HL-60 (cell line): ENCODE data around the gene FYN.

Experiments
- DNase-seq, 2 experiments: peaks; one replicate each; pipeline ENCODE4 v3.0.0-alpha.2; 2010 to 2020; ENCODE audit warnings: low read depth in 1 of 2, low spot score in 1 of 2
- H3K27ac ChIP-seq: fragments of 250-450 bp; sonication (Bioruptor Pico); replicated peaks from 2 replicates; pipeline ENCODE4 v1.5.1; 2020; ENCODE audit warnings: mild to moderate bottlenecking, moderate library complexity
- H3K27me3 ChIP-seq: fragments of 250-450 bp; sonication (Bioruptor Pico); 2 replicates; pipeline ENCODE4 v1.5.1; 2021; ENCODE audit warnings: mild to moderate bottlenecking, moderate library complexity; ENCODE audit not compliant: insufficient read depth, poor library complexity, severe bottlenecking
- H3K4me3 ChIP-seq: replicated peaks from 2 replicates; pipeline ENCODE4 v1.5.1; 2011; ENCODE audit warnings: mild to moderate bottlenecking, control low read depth, low read length; ENCODE audit not compliant: insufficient read depth
- GABPA ChIP-seq: IDR thresholded peaks from 2 replicates; pipeline ENCODE4 v1.6.1; 2012; ENCODE audit warnings: low read depth
- POLR2AphosphoS5 ChIP-seq: IDR thresholded peaks from 2 replicates; pipeline ENCODE4 v1.6.1; 2012; ENCODE audit warnings: low read depth
- SPI1 ChIP-seq: IDR thresholded peaks from 2 replicates; pipeline ENCODE4 v1.6.1; 2012; ENCODE audit warnings: low read depth, mild to moderate bottlenecking, borderline replicate concordance
- TF ChIP-seq, protein P1 (sequence below): IDR thresholded peaks from one replicate; pipeline ENCODE4 v1.5.1; 2011; ENCODE audit warnings: low read length, control low read depth, inconsistent platforms; ENCODE audit not compliant: insufficient read depth
- TF ChIP-seq, protein P2 (sequence below): IDR thresholded peaks from 2 replicates; pipeline ENCODE4 v1.6.1; 2012; ENCODE audit warnings: low read depth; ENCODE audit not compliant: insufficient replicate concordance

FYN gene

DNA sequence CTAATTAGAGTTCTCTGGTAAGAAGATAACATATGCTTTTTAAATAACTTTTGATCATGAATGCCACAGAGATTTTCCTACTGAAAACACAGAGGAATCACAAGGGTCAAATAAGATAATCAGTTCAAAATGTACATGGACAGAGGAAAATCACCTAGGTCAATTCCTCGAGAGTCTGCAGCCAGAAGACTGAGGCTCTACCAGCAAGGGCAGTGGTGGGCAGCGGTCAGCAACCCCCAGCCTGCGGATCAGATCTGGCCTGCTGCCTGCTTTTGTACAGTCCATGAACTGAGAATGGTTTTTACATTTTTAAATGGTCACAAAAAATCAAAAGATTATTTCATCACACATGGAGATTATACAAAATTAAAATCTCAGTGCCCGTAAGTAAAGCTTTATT is 79.0 kb downstream of the FYN start:
- Histone ChIP-seq H3K27me3 (no peaks in the 10 kb centered on the region), H3K27ac (no peak overlapping the region), H3K4me3 (no peak overlapping the region)
- TF ChIP-seq, protein P1, sequence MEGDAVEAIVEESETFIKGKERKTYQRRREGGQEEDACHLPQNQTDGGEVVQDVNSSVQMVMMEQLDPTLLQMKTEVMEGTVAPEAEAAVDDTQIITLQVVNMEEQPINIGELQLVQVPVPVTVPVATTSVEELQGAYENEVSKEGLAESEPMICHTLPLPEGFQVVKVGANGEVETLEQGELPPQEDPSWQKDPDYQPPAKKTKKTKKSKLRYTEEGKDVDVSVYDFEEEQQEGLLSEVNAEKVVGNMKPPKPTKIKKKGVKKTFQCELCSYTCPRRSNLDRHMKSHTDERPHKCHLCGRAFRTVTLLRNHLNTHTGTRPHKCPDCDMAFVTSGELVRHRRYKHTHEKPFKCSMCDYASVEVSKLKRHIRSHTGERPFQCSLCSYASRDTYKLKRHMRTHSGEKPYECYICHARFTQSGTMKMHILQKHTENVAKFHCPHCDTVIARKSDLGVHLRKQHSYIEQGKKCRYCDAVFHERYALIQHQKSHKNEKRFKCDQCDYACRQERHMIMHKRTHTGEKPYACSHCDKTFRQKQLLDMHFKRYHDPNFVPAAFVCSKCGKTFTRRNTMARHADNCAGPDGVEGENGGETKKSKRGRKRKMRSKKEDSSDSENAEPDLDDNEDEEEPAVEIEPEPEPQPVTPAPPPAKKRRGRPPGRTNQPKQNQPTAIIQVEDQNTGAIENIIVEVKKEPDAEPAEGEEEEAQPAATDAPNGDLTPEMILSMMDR, result no peak
- no peak for TF ChIP-seq SPI1
- TF ChIP-seq, protein P2, sequence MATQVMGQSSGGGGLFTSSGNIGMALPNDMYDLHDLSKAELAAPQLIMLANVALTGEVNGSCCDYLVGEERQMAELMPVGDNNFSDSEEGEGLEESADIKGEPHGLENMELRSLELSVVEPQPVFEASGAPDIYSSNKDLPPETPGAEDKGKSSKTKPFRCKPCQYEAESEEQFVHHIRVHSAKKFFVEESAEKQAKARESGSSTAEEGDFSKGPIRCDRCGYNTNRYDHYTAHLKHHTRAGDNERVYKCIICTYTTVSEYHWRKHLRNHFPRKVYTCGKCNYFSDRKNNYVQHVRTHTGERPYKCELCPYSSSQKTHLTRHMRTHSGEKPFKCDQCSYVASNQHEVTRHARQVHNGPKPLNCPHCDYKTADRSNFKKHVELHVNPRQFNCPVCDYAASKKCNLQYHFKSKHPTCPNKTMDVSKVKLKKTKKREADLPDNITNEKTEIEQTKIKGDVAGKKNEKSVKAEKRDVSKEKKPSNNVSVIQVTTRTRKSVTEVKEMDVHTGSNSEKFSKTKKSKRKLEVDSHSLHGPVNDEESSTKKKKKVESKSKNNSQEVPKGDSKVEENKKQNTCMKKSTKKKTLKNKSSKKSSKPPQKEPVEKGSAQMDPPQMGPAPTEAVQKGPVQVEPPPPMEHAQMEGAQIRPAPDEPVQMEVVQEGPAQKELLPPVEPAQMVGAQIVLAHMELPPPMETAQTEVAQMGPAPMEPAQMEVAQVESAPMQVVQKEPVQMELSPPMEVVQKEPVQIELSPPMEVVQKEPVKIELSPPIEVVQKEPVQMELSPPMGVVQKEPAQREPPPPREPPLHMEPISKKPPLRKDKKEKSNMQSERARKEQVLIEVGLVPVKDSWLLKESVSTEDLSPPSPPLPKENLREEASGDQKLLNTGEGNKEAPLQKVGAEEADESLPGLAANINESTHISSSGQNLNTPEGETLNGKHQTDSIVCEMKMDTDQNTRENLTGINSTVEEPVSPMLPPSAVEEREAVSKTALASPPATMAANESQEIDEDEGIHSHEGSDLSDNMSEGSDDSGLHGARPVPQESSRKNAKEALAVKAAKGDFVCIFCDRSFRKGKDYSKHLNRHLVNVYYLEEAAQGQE, result no peak
- DNase-seq, result no peak

DNA sequence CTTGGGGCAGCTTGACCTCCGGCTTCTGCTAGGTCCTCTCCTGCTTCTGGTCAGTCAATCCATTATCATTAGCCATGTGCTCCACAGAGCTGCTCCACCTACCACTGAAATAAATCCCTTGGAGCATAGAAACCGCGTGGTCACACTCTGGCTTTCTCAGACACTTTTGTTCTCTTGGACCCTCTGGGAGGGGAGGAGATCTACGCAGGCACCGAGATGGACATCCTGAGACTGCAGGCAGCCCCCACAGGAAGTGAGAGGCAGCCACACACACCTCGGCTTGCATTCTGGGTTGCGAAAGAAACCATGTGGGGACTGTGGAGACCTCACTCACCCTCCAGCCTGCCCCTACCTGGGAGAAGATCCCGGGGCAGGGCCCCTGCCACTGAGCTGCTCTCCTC is 79.5 kb downstream of the FYN start:
- Histone ChIP-seq H3K27me3 (no peaks in the 10 kb centered on the region), H3K4me3 (no peak overlapping the region), H3K27ac (no peak overlapping the region)
- TF ChIP-seq SPI1, result no peak
- TF ChIP-seq, protein P2, result no peak
- no peak for DNase-seq

DNA sequence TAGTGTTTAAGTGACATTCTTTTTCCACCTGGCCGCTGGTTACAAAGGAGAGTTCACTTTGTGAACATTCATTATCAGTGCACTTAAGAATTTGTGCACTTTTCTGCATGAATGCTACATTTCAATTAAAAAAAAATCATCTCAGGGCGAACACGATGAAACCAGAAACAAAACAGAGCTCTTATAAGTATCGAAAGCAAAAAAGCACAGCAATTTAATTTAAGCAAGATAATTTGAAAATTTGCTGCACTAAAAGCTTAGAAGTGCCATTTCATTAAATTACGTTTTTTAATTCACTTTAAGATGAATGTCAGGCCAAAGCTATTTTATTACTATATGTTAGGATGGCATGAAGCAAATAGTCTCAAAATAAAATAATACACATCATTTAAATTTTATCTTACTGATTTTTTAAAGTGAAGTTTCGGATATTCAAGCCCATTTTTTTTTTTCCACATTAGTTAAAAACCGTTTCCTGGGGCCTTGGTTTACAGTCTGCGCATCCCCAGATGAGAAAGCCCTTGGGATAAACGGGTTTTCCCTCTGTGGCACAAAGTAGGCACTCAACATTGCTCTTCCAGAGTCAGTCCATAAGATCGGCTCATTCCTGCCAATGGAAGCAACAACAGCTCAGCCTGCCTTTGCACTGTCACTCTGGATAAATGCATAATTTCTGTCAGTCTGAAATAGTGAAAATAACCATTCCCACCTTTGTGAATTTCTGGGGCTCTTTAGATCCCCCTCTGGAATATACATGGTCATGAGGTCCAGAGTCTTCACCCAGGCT is 80.1 kb downstream of the FYN start:
- TF ChIP-seq GABPA (no peak), POLR2AphosphoS5 (no peak), SPI1 (no peak)
- TF ChIP-seq, protein P1, result no peak
- TF ChIP-seq, protein P2, result no peak
- H3K27me3 ChIP-seq, result no peaks in the 10 kb centered on the region
- DNase-seq, result no peak
- H3K4me3 ChIP-seq, result no peak overlapping the region
- no peak overlapping the region for H3K27ac ChIP-seq
